Measurements from ENCODE around the gene SLC35F3. TPM values are rescaled to one million over a fixed set of nuclear protein-coding genes. Genes with fewer than 3 reads are reported as not detected.
A peak's percentile ranks its signal among the peaks of the same experiment; 100 is the strongest.

The SLC35F3 gene
- total RNA-seq, 1 donor from 2014 or later, result 0.57 TPM

DNA sequence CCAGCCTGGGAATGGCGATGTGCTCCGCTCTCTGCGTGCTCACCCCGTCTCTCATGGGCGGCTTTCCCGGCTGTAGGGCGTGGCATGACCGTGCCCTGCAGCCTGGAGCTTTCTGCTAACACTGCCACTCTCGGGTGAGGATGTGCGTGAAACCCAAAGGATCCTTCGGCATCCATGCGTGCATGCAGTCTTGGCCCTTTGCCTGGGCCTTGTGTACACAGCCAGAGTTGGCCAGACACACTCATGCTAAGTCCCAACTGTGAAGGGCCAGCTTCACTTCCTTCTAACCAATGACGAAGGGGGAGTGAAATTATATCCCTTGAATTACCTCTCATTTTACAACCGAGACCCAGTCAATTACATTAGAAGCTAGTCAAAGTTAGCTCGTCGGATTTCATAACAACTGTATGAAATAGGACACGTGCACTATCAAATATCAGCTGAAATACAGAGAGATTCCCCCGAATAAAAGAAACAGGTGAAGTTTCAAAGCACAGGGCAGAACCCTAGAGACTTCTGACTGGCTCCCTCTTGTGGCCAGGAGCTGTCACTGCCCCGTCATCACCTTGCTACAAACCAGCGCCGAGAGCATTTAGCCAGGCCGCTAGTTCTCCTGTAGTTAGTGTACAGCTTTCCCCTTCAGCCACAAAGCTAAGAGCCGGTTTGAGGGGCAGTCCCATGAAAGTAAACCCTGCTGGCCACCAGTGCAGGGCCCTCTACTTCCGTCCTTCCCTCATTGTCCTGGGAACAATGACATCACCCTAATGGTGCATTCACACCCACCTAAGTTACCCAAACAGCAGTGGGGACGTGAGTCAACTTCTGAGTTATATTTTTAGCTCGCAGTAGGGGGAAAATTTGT is 405.4 kb downstream of the SLC35F3 start:
- Mint-ChIP-seq H3K27ac (ENCODE audit: unreplicated experiment) (no peak overlapping the region), H3K4me1 (ENCODE audit: low read depth, unreplicated experiment) (peaks cover 9% of the 10 kb centered on the region), H3K9me3 (ENCODE audit: unreplicated experiment) (no peaks in the 10 kb centered on the region), H3K4me3 (ENCODE audit: unreplicated experiment) (peak overlapping the region; percentile 50), H3K36me3 (ENCODE audit: low read depth, unreplicated experiment) (peaks cover 5% of the 10 kb centered on the region), H3K27me3 (ENCODE audit: low read depth, unreplicated experiment) (peaks cover 15% of the 10 kb centered on the region)
- no peaks in the 10 kb centered on the region for H3K27me3 ChIP-seq (ENCODE audit: insufficient read depth, low read length)
- peak overlapping the region; percentile 76 for H2AFZ ChIP-seq (ENCODE audit: low read depth, low read length)
- H3K4me2 ChIP-seq (ENCODE audit: low read length), result peak overlapping the region; percentile 81
- DNase-seq (ENCODE audit: low read depth) (peak; percentile 72), FAIRE-seq (no peak)
- peaks cover 13% of the 10 kb centered on the region for H3K4me1 ChIP-seq (ENCODE audit: insufficient read depth, low read length)
- H3K36me3 ChIP-seq (ENCODE audit: insufficient read depth, low read length), result no peaks in the 10 kb centered on the region
- H3K9ac ChIP-seq (ENCODE audit: low read length), result peak overlapping the region; percentile 64
- no peaks in the 10 kb centered on the region for H3K9me3 ChIP-seq (ENCODE audit: insufficient read depth, low read depth, low read length)
- H3K27ac ChIP-seq (ENCODE audit: low read depth, low read length), result no peak overlapping the region
- peak overlapping the region; percentile 43 for H3K4me3 ChIP-seq (ENCODE audit: insufficient read depth, low read depth, low read length)
- H3K79me2 ChIP-seq (ENCODE audit: insufficient read depth, low read length), result no peaks in the 10 kb centered on the region
- H4K20me1 ChIP-seq (ENCODE audit: insufficient read depth, low read length), result no peaks in the 10 kb centered on the region
- TF ChIP-seq EZH2 (IDR thresholded peaks at IDR 0.05; ENCODE audit: insufficient read depth, low read length) (no peak), CTCF (IDR thresholded peaks at IDR 0.05; ENCODE audit: insufficient read depth, low read depth, low read length) (peak; percentile 99)

DNA sequence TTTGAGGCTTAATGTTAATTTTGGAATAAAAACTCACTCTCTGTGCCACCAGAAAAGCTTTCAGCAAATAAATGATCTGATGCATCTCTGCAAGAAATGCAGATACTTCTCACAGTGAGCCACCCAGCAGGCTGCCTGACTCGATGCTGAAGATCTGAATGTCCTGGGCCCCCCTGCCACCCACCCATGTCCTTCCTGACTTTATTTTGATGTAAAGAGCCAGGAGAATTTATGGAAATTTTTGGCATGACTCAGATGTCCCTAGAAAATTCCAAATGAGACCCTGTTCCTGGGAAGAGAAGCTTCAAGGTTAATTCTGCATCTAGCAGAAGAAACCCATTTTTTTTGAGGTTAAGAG is 406.0 kb downstream of the SLC35F3 start:
- Histone ChIP-seq H3K4me1 (ENCODE audit: insufficient read depth, low read length) (peaks cover 19% of the 10 kb centered on the region), H3K9ac (ENCODE audit: low read length) (peak overlapping the region; percentile 64), H3K27me3 (ENCODE audit: insufficient read depth, low read length) (no peaks in the 10 kb centered on the region), H3K4me3 (ENCODE audit: insufficient read depth, low read depth, low read length) (peak overlapping the region; percentile 43), H3K9me3 (ENCODE audit: insufficient read depth, low read depth, low read length) (no peaks in the 10 kb centered on the region), H3K4me2 (ENCODE audit: low read length) (peak overlapping the region; percentile 81), H4K20me1 (ENCODE audit: insufficient read depth, low read length) (no peaks in the 10 kb centered on the region), H3K79me2 (ENCODE audit: insufficient read depth, low read length) (no peaks in the 10 kb centered on the region), H2AFZ (ENCODE audit: low read depth, low read length) (no peak overlapping the region), H3K36me3 (ENCODE audit: insufficient read depth, low read length) (no peaks in the 10 kb centered on the region), H3K27ac (ENCODE audit: low read depth, low read length) (peak overlapping the region; percentile 16)
- no peak for TF ChIP-seq EZH2 (IDR thresholded peaks at IDR 0.05; ENCODE audit: insufficient read depth, low read length)
- no peak for TF ChIP-seq CTCF (IDR thresholded peaks at IDR 0.05; ENCODE audit: insufficient read depth, low read depth, low read length)
- no peak for FAIRE-seq
- H3K4me3 Mint-ChIP-seq (ENCODE audit: unreplicated experiment), result no peak overlapping the region
- H3K9me3 Mint-ChIP-seq (ENCODE audit: unreplicated experiment), result no peaks in the 10 kb centered on the region
- H3K36me3 Mint-ChIP-seq (ENCODE audit: low read depth, unreplicated experiment), result peaks cover 5% of the 10 kb centered on the region
- peaks cover 15% of the 10 kb centered on the region for H3K27me3 Mint-ChIP-seq (ENCODE audit: low read depth, unreplicated experiment)
- DNase-seq (ENCODE audit: low read depth), result no peak
- peaks cover 11% of the 10 kb centered on the region for H3K4me1 Mint-ChIP-seq (ENCODE audit: low read depth, unreplicated experiment)
- no peak overlapping the region for H3K27ac Mint-ChIP-seq (ENCODE audit: unreplicated experiment)

DNA sequence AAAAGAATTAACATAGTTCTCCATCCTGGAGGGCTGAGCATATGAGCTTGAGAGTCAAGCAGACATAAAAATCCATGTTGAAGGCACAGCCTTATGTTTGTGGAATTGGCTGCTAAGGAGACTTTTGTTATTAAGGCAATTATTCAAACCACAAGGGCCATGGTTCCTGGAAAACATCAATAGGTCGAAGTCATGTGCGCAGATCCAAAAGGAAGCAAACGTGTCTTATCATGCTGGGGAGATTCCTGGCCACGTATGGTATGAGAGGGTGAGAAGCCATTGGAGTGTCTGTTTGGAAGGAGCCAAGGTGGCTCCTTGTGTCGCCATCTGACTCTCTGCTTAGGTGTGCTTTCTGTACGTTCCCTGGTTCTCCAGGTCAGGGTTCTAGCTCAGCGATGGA is 406.9 kb downstream of the SLC35F3 start:
- no peak overlapping the region for H3K27ac Mint-ChIP-seq (ENCODE audit: unreplicated experiment)
- Histone ChIP-seq H3K36me3 (ENCODE audit: insufficient read depth, low read length) (no peaks in the 10 kb centered on the region), H2AFZ (ENCODE audit: low read depth, low read length) (no peak overlapping the region), H3K27me3 (ENCODE audit: insufficient read depth, low read length) (no peaks in the 10 kb centered on the region), H3K9ac (ENCODE audit: low read length) (no peak overlapping the region), H3K4me1 (ENCODE audit: insufficient read depth, low read length) (peaks cover 27% of the 10 kb centered on the region), H3K79me2 (ENCODE audit: insufficient read depth, low read length) (no peaks in the 10 kb centered on the region), H3K4me2 (ENCODE audit: low read length) (no peak overlapping the region), H3K27ac (ENCODE audit: low read depth, low read length) (no peak overlapping the region), H3K4me3 (ENCODE audit: insufficient read depth, low read depth, low read length) (no peak overlapping the region), H4K20me1 (ENCODE audit: insufficient read depth, low read length) (no peaks in the 10 kb centered on the region), H3K9me3 (ENCODE audit: insufficient read depth, low read depth, low read length) (no peaks in the 10 kb centered on the region)
- peaks cover 16% of the 10 kb centered on the region for H3K4me1 Mint-ChIP-seq (ENCODE audit: low read depth, unreplicated experiment)
- H3K4me3 Mint-ChIP-seq (ENCODE audit: unreplicated experiment), result no peak overlapping the region
- DNase-seq (ENCODE audit: low read depth) (no peak), FAIRE-seq (no peak)
- H3K36me3 Mint-ChIP-seq (ENCODE audit: low read depth, unreplicated experiment), result peaks cover 5% of the 10 kb centered on the region
- no peak for TF ChIP-seq CTCF (IDR thresholded peaks at IDR 0.05; ENCODE audit: insufficient read depth, low read depth, low read length)
- TF ChIP-seq EZH2 (IDR thresholded peaks at IDR 0.05; ENCODE audit: insufficient read depth, low read length), result no peak
- H3K27me3 Mint-ChIP-seq (ENCODE audit: low read depth, unreplicated experiment), result peaks cover 15% of the 10 kb centered on the region
- no peaks in the 10 kb centered on the region for H3K9me3 Mint-ChIP-seq (ENCODE audit: unreplicated experiment)

Data from astrocyte (in vitro differentiated cells and primary cell).